Chondrocyte (in vitro differentiated cells): Measurements from ENCODE around the gene IFT172. TPM values are rescaled to one million over a fixed set of nuclear protein-coding genes. Genes with fewer than 3 reads are reported as not detected.

Experiments used
- DNase-seq: peaks from one replicate; pipeline ENCODE4 v3.0.0; 2021; ENCODE audit warnings: mixed read lengths, low spot score
- H3K27ac Mint-ChIP-seq: one replicate; pipeline ENCODE4 v1.8.0; 2021; ENCODE audit warnings: mild to moderate bottlenecking, moderate library complexity, mixed read lengths; ENCODE audit not compliant: unreplicated experiment
- H3K27me3 Mint-ChIP-seq: 2 replicates; pipeline ENCODE4 v1.8.0; 2021; ENCODE audit warnings: low read depth, mixed read lengths
- H3K36me3 Mint-ChIP-seq: 2 replicates; pipeline ENCODE4 v1.8.0; 2021; ENCODE audit warnings: low read depth, mixed read lengths
- H3K4me1 Mint-ChIP-seq: 2 replicates; pipeline ENCODE4 v1.8.0; 2021; ENCODE audit warnings: low read depth, mild to moderate bottlenecking, mixed read lengths
- H3K4me3 Mint-ChIP-seq: one replicate; pipeline ENCODE4 v1.8.0; 2021; ENCODE audit warnings: mild to moderate bottlenecking, moderate library complexity, mixed read lengths; ENCODE audit not compliant: unreplicated experiment
- H3K9me3 Mint-ChIP-seq: 2 replicates; pipeline ENCODE4 v1.8.0; 2021; ENCODE audit warnings: low read depth, mixed read lengths
- total RNA-seq: library from RNA; stranded (reverse); gene quantifications from 3 replicates; pipeline ENCODE4 v1.2.1, GENCODE V29; 2021
- TF ChIP-seq, protein P1 (sequence below): fragments of 200-600 bp; sonication (generic); IDR thresholded peaks from 2 replicates; pipeline ENCODE4 v1.5.0; 2021; ENCODE audit warnings: antibody characterized with exemption, mild to moderate bottlenecking, moderate library complexity

The IFT172 gene
- total RNA-seq, 1 donor from 2014 or later, result 21.5 TPM

DNA sequence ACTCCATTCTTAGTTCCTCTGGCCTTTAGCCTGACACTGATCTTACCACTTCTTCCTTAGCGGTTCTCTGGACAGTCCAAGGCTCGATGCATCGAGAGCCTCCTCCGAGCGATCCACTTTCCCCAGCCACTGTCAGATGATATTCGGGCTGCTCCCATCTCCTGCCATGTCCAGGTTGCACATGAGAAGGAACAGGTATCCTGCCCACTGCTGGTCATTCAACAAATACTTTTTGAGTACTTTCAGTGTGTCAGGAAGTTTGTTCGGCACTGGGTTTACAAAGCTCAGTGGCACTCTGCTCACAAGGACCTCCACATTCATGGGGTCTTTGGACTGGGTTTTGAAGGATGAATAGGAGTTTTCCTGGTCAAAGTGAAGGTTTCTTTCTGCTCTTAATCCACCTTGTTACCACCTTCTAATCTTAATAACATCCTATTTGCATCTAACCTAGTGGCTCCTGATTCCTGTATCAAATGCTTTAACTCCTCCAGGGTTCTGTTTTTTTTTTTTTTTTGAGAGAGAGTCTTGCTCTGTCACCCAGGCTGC lies 32.9 kb upstream of the IFT172 start:
- Mint-ChIP-seq H3K36me3 (no peaks in the 10 kb centered on the region), H3K27me3 (peaks cover 7% of the 10 kb centered on the region), H3K27ac (no peak overlapping the region), H3K9me3 (no peaks in the 10 kb centered on the region), H3K4me1 (no peaks in the 10 kb centered on the region), H3K4me3 (no peak overlapping the region)
- DNase-seq, result no peak
- TF ChIP-seq, protein P1, sequence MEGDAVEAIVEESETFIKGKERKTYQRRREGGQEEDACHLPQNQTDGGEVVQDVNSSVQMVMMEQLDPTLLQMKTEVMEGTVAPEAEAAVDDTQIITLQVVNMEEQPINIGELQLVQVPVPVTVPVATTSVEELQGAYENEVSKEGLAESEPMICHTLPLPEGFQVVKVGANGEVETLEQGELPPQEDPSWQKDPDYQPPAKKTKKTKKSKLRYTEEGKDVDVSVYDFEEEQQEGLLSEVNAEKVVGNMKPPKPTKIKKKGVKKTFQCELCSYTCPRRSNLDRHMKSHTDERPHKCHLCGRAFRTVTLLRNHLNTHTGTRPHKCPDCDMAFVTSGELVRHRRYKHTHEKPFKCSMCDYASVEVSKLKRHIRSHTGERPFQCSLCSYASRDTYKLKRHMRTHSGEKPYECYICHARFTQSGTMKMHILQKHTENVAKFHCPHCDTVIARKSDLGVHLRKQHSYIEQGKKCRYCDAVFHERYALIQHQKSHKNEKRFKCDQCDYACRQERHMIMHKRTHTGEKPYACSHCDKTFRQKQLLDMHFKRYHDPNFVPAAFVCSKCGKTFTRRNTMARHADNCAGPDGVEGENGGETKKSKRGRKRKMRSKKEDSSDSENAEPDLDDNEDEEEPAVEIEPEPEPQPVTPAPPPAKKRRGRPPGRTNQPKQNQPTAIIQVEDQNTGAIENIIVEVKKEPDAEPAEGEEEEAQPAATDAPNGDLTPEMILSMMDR, result no peak

GRCh38 chr2:27520316-27520715 lies 30.8 kb upstream of the IFT172 start:
- Mint-ChIP-seq H3K27ac (no peak overlapping the region), H3K9me3 (no peaks in the 10 kb centered on the region), H3K27me3 (peaks cover 7% of the 10 kb centered on the region), H3K4me3 (no peak overlapping the region), H3K4me1 (no peaks in the 10 kb centered on the region), H3K36me3 (no peaks in the 10 kb centered on the region)
- TF ChIP-seq, protein P1, result no peak
- DNase-seq, result no peak

GRCh38 chr2:27518782-27519113 lies 29.2 kb upstream of the IFT172 start:
- Mint-ChIP-seq H3K27ac (no peak overlapping the region), H3K4me1 (no peaks in the 10 kb centered on the region), H3K36me3 (no peaks in the 10 kb centered on the region), H3K9me3 (no peaks in the 10 kb centered on the region), H3K27me3 (peaks cover 10% of the 10 kb centered on the region), H3K4me3 (no peak overlapping the region)
- DNase-seq, result no peak
- TF ChIP-seq, protein P1, result no peak

DNA sequence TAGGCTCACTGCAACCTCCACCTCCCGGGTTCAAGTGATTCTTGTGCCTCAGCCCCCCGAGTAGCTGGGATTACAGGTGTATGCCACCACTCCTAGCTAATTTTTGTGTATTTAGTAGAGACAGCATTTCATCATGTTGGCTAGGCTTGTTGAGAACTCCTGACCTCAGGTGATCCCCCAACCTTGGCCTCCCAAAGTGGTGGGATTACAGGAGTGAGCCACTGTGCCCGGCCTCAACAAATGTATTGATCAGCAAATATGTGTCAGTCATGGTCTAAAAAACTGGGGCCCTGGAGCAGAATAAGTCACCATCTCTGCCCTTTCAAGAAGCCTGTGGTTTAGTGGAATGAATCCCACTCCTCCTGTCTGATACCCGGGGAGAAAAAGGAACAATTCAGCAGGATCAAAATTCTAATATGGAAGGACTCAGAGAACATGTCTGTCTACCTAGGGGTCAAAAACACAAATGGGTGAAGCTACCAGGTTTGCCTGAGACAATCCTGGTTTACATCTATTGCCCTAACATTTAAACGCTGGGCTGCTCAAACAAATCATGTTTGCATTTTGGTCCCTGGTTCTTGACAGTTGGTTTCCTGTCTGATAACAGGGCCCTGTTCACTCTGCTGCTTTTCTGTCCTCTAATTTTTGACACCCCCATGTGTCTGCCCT lies 28.7 kb upstream of the IFT172 start:
- H3K27ac Mint-ChIP-seq, result no peak overlapping the region

GRCh38 chr2:27509326-27509725 lies 19.8 kb upstream of the IFT172 start:
- no peak overlapping the region for H3K4me3 Mint-ChIP-seq
- H3K36me3 Mint-ChIP-seq, result no peaks in the 10 kb centered on the region
- no peak overlapping the region for H3K27ac Mint-ChIP-seq
- peaks cover 3% of the 10 kb centered on the region for H3K4me1 Mint-ChIP-seq
- no peak for DNase-seq
- TF ChIP-seq, protein P1, result no peak
- no peaks in the 10 kb centered on the region for H3K9me3 Mint-ChIP-seq
- peaks cover 16% of the 10 kb centered on the region for H3K27me3 Mint-ChIP-seq

More for the DNA sequence above, 28.7 kb upstream of the IFT172 start:
- TF ChIP-seq, protein P1, result no peak
- no peak overlapping the region for H3K4me3 Mint-ChIP-seq
- DNase-seq, result no peak
- H3K9me3 Mint-ChIP-seq, result no peaks in the 10 kb centered on the region
- no peaks in the 10 kb centered on the region for H3K36me3 Mint-ChIP-seq
- H3K4me1 Mint-ChIP-seq, result no peaks in the 10 kb centered on the region
- peaks cover 12% of the 10 kb centered on the region for H3K27me3 Mint-ChIP-seq
